GM23338 (cell line): ENCODE measurements around the gene FOXL2.

Experiments
- CREB1 ChIP-seq: fragments of 250-450 bp; sonication (Bioruptor Pico); IDR thresholded peaks from 2 replicates; pipeline ENCODE4 v1.5.0; 2020; ENCODE audit warnings: low read depth, mild to moderate bottlenecking, moderate library complexity
- CTCF ChIP-seq, 2 experiments: fragments of 200-600 bp in 1 of 2; sonication (generic) in 1 of 2; conservative IDR thresholded peaks; 2 replicates each; pipeline versions ENCODE4 v1.5.1 to v1.6.1; 2016 to 2017; ENCODE audit warnings: antibody characterized with exemption in 2 of 2, low read depth in 2 of 2, mild to moderate bottlenecking in 2 of 2, moderate library complexity in 1 of 2
- EZH2 ChIP-seq: fragments of 200-600 bp; sonication (generic); IDR thresholded peaks from one replicate; pipeline ENCODE4 v1.8.0; 2017; ENCODE audit warnings: antibody characterized with exemption, mild to moderate bottlenecking, low read depth; ENCODE audit not compliant: unreplicated experiment
- EZH2phosphoT487 ChIP-seq: fragments of 200-600 bp; sonication (generic); IDR thresholded peaks from one replicate; pipeline ENCODE4 v1.8.1; 2018; ENCODE audit warnings: antibody characterized with exemption; ENCODE audit not compliant: unreplicated experiment
- JUNB ChIP-seq: IDR thresholded peaks from one replicate; pipeline ENCODE4 v1.6.1; 2016; ENCODE audit warnings: antibody characterized with exemption; ENCODE audit not compliant: unreplicated experiment
- NANOG ChIP-seq: IDR thresholded peaks from 2 replicates; pipeline ENCODE4 v1.6.1; 2016; ENCODE audit warnings: antibody characterized with exemption, borderline replicate concordance
- POLR2AphosphoS5 ChIP-seq: IDR thresholded peaks from 2 replicates; pipeline ENCODE4 v1.6.1; 2016; ENCODE audit warnings: antibody characterized with exemption, low read depth
- STAT1 ChIP-seq: IDR thresholded peaks from one replicate; pipeline ENCODE4 v1.6.1; 2016; ENCODE audit warnings: antibody characterized with exemption; ENCODE audit not compliant: unreplicated experiment
- ZNF114 ChIP-seq: fragments of 250-450 bp; sonication (Bioruptor Pico); IDR thresholded peaks from 2 replicates; pipeline ENCODE4 v1.5.0; 2020; ENCODE audit warnings: mild to moderate bottlenecking, moderate library complexity
- ZNF331 ChIP-seq: fragments of 250-450 bp; sonication (Bioruptor Pico); IDR thresholded peaks from 2 replicates; pipeline ENCODE4 v1.5.0; 2020; ENCODE audit warnings: low read depth, mild to moderate bottlenecking, moderate library complexity
- ZNF462 ChIP-seq: fragments of 250-450 bp; sonication (Bioruptor Pico); IDR thresholded peaks from 2 replicates; pipeline ENCODE4 v1.5.0; 2020; ENCODE audit warnings: mild to moderate bottlenecking, moderate library complexity
- TF ChIP-seq, protein P1 (sequence below): IDR thresholded peaks from one replicate; pipeline ENCODE4 v1.6.1; 2018; ENCODE audit warnings: antibody characterized with exemption; ENCODE audit not compliant: unreplicated experiment
- TF ChIP-seq, protein P2 (sequence below): IDR thresholded peaks from 2 replicates; pipeline ENCODE4 v1.6.1; 2016; ENCODE audit warnings: antibody characterized with exemption

DNA sequence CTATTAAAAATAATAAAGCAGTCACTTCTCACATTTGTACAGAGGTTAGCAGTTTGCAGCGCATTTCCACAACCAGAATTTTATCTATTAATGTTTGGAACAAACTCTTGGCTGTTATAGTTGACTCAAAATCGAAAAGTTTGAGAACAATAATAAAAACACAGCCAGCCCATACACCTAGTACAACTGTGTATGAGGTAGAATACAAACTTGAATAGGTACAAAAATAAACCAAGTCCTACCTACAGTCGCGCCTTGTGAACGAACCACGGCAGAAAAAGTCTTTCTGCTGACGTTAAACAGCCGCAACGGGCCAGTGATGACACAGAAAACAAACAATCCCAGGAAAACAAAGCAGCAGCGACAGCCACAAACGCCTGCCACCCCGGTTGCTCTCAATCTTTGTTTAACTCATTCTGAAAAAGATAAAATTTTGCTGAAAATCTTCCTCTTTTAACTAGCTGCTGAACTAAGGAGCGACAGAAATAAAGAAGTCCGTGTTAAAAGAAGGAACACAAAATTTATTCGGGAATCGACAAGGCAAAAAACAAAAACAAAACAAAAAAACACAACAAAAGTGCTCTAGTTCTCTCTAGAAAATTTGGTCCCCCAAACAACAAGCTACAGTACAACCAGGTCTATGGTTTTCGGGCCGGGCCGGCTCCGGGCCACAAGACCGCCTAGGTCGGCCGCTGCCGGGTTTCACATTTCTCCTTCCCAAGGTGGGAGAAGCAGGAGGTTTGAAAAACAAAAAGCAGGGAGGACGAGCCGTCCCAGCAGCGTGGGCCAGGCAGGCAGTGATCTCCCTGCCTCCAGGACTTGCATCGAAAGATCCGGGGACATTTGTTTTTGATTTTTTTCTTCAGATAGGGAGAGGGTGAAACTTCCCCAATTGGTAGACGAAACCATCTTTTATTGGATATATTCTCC, 2.9 kb downstream of the FOXL2 start:
- TF ChIP-seq CTCF (conservative IDR thresholded peaks at IDR 0.05; ENCODE audit: low read depth in 2 of 2) (no peak), POLR2AphosphoS5 (no peak), NANOG (no peak), JUNB (no peak), EZH2 (peak; percentile 83), ZNF331 (CRISPR knock-in tag) (no peak), EZH2phosphoT487 (no peak), CREB1 (CRISPR knock-in tag) (no peak), STAT1 (no peak), ZNF462 (no peak), ZNF114 (CRISPR knock-in tag) (no peak)
- TF ChIP-seq, protein P1, sequence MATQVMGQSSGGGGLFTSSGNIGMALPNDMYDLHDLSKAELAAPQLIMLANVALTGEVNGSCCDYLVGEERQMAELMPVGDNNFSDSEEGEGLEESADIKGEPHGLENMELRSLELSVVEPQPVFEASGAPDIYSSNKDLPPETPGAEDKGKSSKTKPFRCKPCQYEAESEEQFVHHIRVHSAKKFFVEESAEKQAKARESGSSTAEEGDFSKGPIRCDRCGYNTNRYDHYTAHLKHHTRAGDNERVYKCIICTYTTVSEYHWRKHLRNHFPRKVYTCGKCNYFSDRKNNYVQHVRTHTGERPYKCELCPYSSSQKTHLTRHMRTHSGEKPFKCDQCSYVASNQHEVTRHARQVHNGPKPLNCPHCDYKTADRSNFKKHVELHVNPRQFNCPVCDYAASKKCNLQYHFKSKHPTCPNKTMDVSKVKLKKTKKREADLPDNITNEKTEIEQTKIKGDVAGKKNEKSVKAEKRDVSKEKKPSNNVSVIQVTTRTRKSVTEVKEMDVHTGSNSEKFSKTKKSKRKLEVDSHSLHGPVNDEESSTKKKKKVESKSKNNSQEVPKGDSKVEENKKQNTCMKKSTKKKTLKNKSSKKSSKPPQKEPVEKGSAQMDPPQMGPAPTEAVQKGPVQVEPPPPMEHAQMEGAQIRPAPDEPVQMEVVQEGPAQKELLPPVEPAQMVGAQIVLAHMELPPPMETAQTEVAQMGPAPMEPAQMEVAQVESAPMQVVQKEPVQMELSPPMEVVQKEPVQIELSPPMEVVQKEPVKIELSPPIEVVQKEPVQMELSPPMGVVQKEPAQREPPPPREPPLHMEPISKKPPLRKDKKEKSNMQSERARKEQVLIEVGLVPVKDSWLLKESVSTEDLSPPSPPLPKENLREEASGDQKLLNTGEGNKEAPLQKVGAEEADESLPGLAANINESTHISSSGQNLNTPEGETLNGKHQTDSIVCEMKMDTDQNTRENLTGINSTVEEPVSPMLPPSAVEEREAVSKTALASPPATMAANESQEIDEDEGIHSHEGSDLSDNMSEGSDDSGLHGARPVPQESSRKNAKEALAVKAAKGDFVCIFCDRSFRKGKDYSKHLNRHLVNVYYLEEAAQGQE = no peak
- TF ChIP-seq, protein P2, sequence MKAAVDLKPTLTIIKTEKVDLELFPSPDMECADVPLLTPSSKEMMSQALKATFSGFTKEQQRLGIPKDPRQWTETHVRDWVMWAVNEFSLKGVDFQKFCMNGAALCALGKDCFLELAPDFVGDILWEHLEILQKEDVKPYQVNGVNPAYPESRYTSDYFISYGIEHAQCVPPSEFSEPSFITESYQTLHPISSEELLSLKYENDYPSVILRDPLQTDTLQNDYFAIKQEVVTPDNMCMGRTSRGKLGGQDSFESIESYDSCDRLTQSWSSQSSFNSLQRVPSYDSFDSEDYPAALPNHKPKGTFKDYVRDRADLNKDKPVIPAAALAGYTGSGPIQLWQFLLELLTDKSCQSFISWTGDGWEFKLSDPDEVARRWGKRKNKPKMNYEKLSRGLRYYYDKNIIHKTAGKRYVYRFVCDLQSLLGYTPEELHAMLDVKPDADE = no peak
